Central memory CD8-positive, alpha-beta T cell (primary cell): ENCODE data around the gene RNF5.
"Not testable (repeated sequence)": the region's sequence is repeated elsewhere in the genome, so short reads cannot be mapped to it uniquely, and the experiment has no call there.

Experiments used
- ATAC-seq: fragments of 150-1000 bp; cut with Tn5 transposase; replicated peaks from 2 replicates; pipeline ENCODE4 v1.10.0; 2022; ENCODE audit warnings: mild to moderate bottlenecking, moderate FRiP score, moderate number of reproducible peaks; ENCODE audit not compliant: poor library complexity, severe bottlenecking; ENCODE audit errors: extremely low read depth
- DNase-seq, 2 donors: peaks; one replicate each; pipeline ENCODE4 v3.0.0; 2021; ENCODE audit warnings: low spot score in 2 of 2
- H3K27ac Mint-ChIP-seq: one replicate; pipeline ENCODE4 v1.8.0; 2022; ENCODE audit warnings: low read depth, mild to moderate bottlenecking, moderate library complexity, mixed read lengths
- H3K27me3 Mint-ChIP-seq: one replicate; pipeline ENCODE4 v1.8.0; 2022; ENCODE audit warnings: mixed read lengths
- H3K36me3 Mint-ChIP-seq: one replicate; pipeline ENCODE4 v1.8.0; 2022; ENCODE audit warnings: mild to moderate bottlenecking, moderate library complexity, mixed read lengths; ENCODE audit not compliant: insufficient read depth
- H3K4me1 Mint-ChIP-seq: one replicate; pipeline ENCODE4 v1.8.0; 2022; ENCODE audit warnings: mixed read lengths
- H3K4me3 Mint-ChIP-seq: one replicate; pipeline ENCODE4 v1.8.0; 2022; ENCODE audit warnings: mild to moderate bottlenecking, moderate library complexity, mixed read lengths
- H3K9me3 Mint-ChIP-seq: one replicate; pipeline ENCODE4 v1.8.0; 2022; ENCODE audit warnings: mixed read lengths

RNF5 gene

GRCh38 chr6:32200711-32201475 is 22.7 kb downstream of the RNF5 start:
- Mint-ChIP-seq H3K9me3 (no peaks in the 10 kb centered on the region), H3K27me3 (no peaks in the 10 kb centered on the region), H3K4me3 (no peak overlapping the region), H3K4me1 (peaks cover 11% of the 10 kb centered on the region), H3K36me3 (peaks cover 7% of the 10 kb centered on the region), H3K27ac (no peak overlapping the region)
- ATAC-seq (no peak), DNase-seq (no peak)

GRCh38 chr6:32202186-32202585 is 24.0 kb downstream of the RNF5 start:
- Mint-ChIP-seq H3K36me3 (no peaks in the 10 kb centered on the region), H3K4me3 (no peak overlapping the region), H3K27ac (no peak overlapping the region), H3K4me1 (no peaks in the 10 kb centered on the region), H3K27me3 (no peaks in the 10 kb centered on the region), H3K9me3 (no peaks in the 10 kb centered on the region)
- DNase-seq (no peak), ATAC-seq (no peak)

GRCh38 chr6:32203426-32204267 is 25.4 kb downstream of the RNF5 start:
- H3K9me3 Mint-ChIP-seq: no peaks in the 10 kb centered on the region
- H3K36me3 Mint-ChIP-seq: no peaks in the 10 kb centered on the region
- H3K4me3 Mint-ChIP-seq: no peak overlapping the region
- no peak overlapping the region for H3K27ac Mint-ChIP-seq
- DNase-seq: no peak
- no peaks in the 10 kb centered on the region for H3K27me3 Mint-ChIP-seq
- H3K4me1 Mint-ChIP-seq: no peaks in the 10 kb centered on the region
- ATAC-seq: no peak

- Mint-ChIP-seq H3K27me3 (no peaks in the 10 kb centered on the region), H3K4me3 (no peak overlapping the region), H3K4me1 (no peaks in the 10 kb centered on the region), H3K9me3 (no peaks in the 10 kb centered on the region), H3K36me3 (no peaks in the 10 kb centered on the region), H3K27ac (no peak overlapping the region)
- DNase-seq (no peak), ATAC-seq (no peak)
These were observed 26.1 kb downstream of the RNF5 start for GRCh38 chr6:32204268-32204715.

- Mint-ChIP-seq H3K27ac (no peak overlapping the region), H3K4me3 (no peak overlapping the region), H3K9me3 (no peaks in the 10 kb centered on the region), H3K27me3 (no peaks in the 10 kb centered on the region), H3K36me3 (peaks cover 2% of the 10 kb centered on the region), H3K4me1 (no peaks in the 10 kb centered on the region)
- no peak for ATAC-seq
- no peak for DNase-seq
These were observed 30.8 kb downstream of the RNF5 start for GRCh38 chr6:32208996-32209395.

GRCh38 chr6:32210191-32210601 is 32.0 kb downstream of the RNF5 start:
- Mint-ChIP-seq H3K4me3 (no peak overlapping the region), H3K27me3 (no peaks in the 10 kb centered on the region), H3K4me1 (no peaks in the 10 kb centered on the region), H3K9me3 (no peaks in the 10 kb centered on the region), H3K36me3 (peaks cover 2% of the 10 kb centered on the region), H3K27ac (no peak overlapping the region)
- no peak for ATAC-seq
- DNase-seq: no peak

GRCh38 chr6:32211432-32211831 is 33.2 kb downstream of the RNF5 start:
- H3K4me1 Mint-ChIP-seq, H3K27me3 Mint-ChIP-seq, ATAC-seq, H3K4me3 Mint-ChIP-seq, DNase-seq, H3K27ac Mint-ChIP-seq, H3K9me3 Mint-ChIP-seq, H3K36me3 Mint-ChIP-seq: not testable (repeated sequence)

- no peaks in the 10 kb centered on the region for H3K9me3 Mint-ChIP-seq
- no peak for DNase-seq
- H3K36me3 Mint-ChIP-seq: peaks cover 2% of the 10 kb centered on the region
- no peaks in the 10 kb centered on the region for H3K4me1 Mint-ChIP-seq
- no peak overlapping the region for H3K4me3 Mint-ChIP-seq
- ATAC-seq: no peak
- no peak overlapping the region for H3K27ac Mint-ChIP-seq
- H3K27me3 Mint-ChIP-seq: no peaks in the 10 kb centered on the region
These were observed 34.0 kb downstream of the RNF5 start for GRCh38 chr6:32212076-32212760.

- Mint-ChIP-seq H3K4me1 (no peaks in the 10 kb centered on the region), H3K36me3 (peaks cover 5% of the 10 kb centered on the region), H3K27me3 (no peaks in the 10 kb centered on the region), H3K4me3 (no peak overlapping the region), H3K9me3 (no peaks in the 10 kb centered on the region), H3K27ac (no peak overlapping the region)
- ATAC-seq (no peak), DNase-seq (no peak)
These were observed 35.4 kb downstream of the RNF5 start for GRCh38 chr6:32213649-32214048.

GRCh38 chr6:32214126-32214525 is 35.9 kb downstream of the RNF5 start:
- no peaks in the 10 kb centered on the region for H3K4me1 Mint-ChIP-seq
- no peaks in the 10 kb centered on the region for H3K9me3 Mint-ChIP-seq
- DNase-seq: no peak
- H3K27ac Mint-ChIP-seq: no peak overlapping the region
- H3K27me3 Mint-ChIP-seq: peaks cover 3% of the 10 kb centered on the region
- no peak for ATAC-seq
- no peak overlapping the region for H3K4me3 Mint-ChIP-seq
- H3K36me3 Mint-ChIP-seq: peaks cover 5% of the 10 kb centered on the region

- DNase-seq (no peak), ATAC-seq (no peak)
- H3K4me1 Mint-ChIP-seq: no peaks in the 10 kb centered on the region
- no peaks in the 10 kb centered on the region for H3K9me3 Mint-ChIP-seq
- peaks cover 10% of the 10 kb centered on the region for H3K27me3 Mint-ChIP-seq
- H3K4me3 Mint-ChIP-seq: no peak overlapping the region
- no peak overlapping the region for H3K27ac Mint-ChIP-seq
- H3K36me3 Mint-ChIP-seq: peaks cover 5% of the 10 kb centered on the region
These were observed 37.4 kb downstream of the RNF5 start for GRCh38 chr6:32215617-32216016.

GRCh38 chr6:32216285-32216684 is 38.1 kb downstream of the RNF5 start:
- H3K27ac Mint-ChIP-seq: no peak overlapping the region
- no peak overlapping the region for H3K4me3 Mint-ChIP-seq
- H3K9me3 Mint-ChIP-seq: no peaks in the 10 kb centered on the region
- H3K27me3 Mint-ChIP-seq: peaks cover 10% of the 10 kb centered on the region
- DNase-seq (no peak), ATAC-seq (no peak)
- H3K36me3 Mint-ChIP-seq: peaks cover 2% of the 10 kb centered on the region
- no peaks in the 10 kb centered on the region for H3K4me1 Mint-ChIP-seq
